Measurements from ENCODE around the gene MRPL14.

MRPL14 gene

GRCh38 chr6:44110005-44110676 is 17.1 kb downstream of the MRPL14 start:
- no peak for TF ChIP-seq CTCF (IDR thresholded peaks at IDR 0.05; ENCODE audit: low read depth, low read length)
- no peak for DNase-seq (ENCODE audit: low read depth, low spot score)
- H3K4me3 ChIP-seq (ENCODE audit: low read depth, low read length) = no peak overlapping the region
- in situ Hi-C loops (cut with HindIII; ENCODE audit: low sequenced_read_pairs) = no loop called here

DNA sequence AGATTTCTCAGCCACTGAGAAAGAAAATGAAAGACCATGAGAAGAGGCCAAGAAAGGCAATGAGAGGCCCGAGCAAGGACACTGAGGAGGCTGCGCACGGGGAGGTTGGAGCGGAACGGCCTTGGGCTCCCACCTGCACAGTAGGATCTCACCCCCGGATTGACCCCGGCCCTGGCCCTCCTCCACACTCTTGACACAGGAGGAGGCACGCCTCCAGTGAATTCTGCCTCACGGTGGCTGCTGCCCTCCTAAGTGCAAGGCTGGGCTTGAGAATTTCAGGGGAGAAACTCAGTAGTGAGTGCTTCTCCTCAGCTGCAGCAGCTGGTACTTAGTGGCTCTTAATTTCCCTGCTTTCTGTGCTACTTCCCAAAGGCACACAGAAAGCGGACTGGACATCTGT is 18.0 kb downstream of the MRPL14 start:
- TF ChIP-seq CTCF (IDR thresholded peaks at IDR 0.05; ENCODE audit: low read depth, low read length) = no peak
- DNase-seq (ENCODE audit: low read depth, low spot score) = no peak
- H3K4me3 ChIP-seq (ENCODE audit: low read depth, low read length) = no peak overlapping the region
- in situ Hi-C loops (cut with HindIII; ENCODE audit: low sequenced_read_pairs) = no loop called here

DNA sequence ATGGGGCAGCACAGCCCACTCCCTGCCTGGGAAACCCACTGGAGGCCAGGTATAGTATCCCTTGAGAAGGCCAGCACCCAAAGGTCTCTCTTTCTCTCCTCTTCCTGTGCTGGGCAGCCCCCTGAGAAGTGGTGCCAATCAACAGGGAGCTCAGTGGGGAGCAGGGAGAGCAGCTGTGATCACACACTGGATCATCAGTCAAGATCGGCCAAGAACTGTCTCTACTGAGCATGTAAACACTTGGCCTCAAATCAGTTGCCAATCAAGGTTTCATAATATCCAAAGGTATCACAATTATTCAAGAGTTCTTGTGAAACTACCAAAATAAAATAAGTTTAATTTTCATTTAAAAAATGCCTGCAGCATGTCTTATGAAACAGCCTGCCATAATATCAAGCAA is 18.8 kb downstream of the MRPL14 start:
- no peak for DNase-seq (ENCODE audit: low read depth, low spot score)
- in situ Hi-C loops (cut with HindIII; ENCODE audit: low sequenced_read_pairs) = no loop called here
- H3K4me3 ChIP-seq (ENCODE audit: low read depth, low read length) = no peak overlapping the region
- TF ChIP-seq CTCF (IDR thresholded peaks at IDR 0.05; ENCODE audit: low read depth, low read length) = no peak

DNA sequence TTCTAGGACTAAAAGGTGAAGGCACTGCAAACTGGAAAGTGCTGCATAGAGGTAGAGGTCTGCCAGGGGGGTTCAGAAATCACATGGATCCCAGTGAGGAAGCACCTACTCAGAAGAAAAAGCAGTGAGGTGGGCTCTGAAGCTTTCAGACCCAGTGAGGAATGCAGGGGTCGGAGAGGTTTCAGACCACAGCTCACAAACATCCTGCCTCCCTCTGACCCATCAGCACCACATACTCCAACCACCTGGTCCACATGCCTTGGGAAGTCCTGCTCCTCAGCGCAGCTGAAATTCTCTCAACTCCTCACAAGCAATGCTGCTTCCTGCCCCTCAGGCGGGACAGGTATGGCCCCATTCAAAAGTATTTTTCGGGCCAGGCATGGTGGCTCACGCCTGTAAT is 20.2 kb downstream of the MRPL14 start:
- no peak for TF ChIP-seq CTCF (IDR thresholded peaks at IDR 0.05; ENCODE audit: low read depth, low read length)
- in situ Hi-C loops (cut with HindIII; ENCODE audit: low sequenced_read_pairs) = no loop called here
- no peak overlapping the region for H3K4me3 ChIP-seq (ENCODE audit: low read depth, low read length)
- no peak for DNase-seq (ENCODE audit: low read depth, low spot score)

- H3K4me3 ChIP-seq (ENCODE audit: low read depth, low read length) = no peak overlapping the region
- no peak for DNase-seq (ENCODE audit: low read depth, low spot score)
- in situ Hi-C loops (cut with HindIII; ENCODE audit: low sequenced_read_pairs) = no loop called here
- no peak for TF ChIP-seq CTCF (IDR thresholded peaks at IDR 0.05; ENCODE audit: low read depth, low read length)
Observed at GRCh38 chr6:44105993-44106740, 21.1 kb downstream of the MRPL14 start.

DNA sequence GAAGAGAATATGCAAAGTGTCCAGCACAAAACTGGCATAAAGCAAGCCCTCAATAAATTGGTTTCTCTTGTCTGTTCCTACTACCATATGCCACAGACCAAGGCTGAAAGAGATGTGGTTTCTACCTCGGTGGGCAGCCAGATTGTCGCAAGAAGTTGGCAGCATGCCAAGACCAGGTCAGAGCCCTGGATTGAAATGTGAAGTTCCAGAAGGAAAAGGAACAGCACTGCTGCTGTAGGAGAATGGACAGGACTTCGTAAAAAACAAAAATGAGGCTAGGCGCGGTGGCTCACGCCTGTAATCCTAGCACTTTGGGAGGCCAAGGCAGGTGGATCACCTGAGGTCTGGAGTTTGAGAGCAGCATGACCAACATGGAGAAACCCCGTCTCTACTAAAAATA is 22.1 kb downstream of the MRPL14 start:
- TF ChIP-seq CTCF (IDR thresholded peaks at IDR 0.05; ENCODE audit: low read depth, low read length) = no peak
- DNase-seq (ENCODE audit: low read depth, low spot score) = peak; percentile 15
- no peak overlapping the region for H3K4me3 ChIP-seq (ENCODE audit: low read depth, low read length)
- in situ Hi-C loops (cut with HindIII; ENCODE audit: low sequenced_read_pairs) = no loop called here
